Dedifferentiated amniotic fluid mesenchymal stem cell (primary cell): ENCODE data around the gene MAPK8IP1.
A peak's percentile ranks its signal among the peaks of the same experiment; 100 is the strongest.
"Not testable (repeated sequence)": the region's sequence is repeated elsewhere in the genome, so short reads cannot be mapped to it uniquely, and the experiment has no call there.

Experiments used
- DNase-seq: peaks from one replicate; pipeline ENCODE4 v3.0.0-alpha.2; 2016; ENCODE audit errors: extremely low spot score

Gene MAPK8IP1

DNA sequence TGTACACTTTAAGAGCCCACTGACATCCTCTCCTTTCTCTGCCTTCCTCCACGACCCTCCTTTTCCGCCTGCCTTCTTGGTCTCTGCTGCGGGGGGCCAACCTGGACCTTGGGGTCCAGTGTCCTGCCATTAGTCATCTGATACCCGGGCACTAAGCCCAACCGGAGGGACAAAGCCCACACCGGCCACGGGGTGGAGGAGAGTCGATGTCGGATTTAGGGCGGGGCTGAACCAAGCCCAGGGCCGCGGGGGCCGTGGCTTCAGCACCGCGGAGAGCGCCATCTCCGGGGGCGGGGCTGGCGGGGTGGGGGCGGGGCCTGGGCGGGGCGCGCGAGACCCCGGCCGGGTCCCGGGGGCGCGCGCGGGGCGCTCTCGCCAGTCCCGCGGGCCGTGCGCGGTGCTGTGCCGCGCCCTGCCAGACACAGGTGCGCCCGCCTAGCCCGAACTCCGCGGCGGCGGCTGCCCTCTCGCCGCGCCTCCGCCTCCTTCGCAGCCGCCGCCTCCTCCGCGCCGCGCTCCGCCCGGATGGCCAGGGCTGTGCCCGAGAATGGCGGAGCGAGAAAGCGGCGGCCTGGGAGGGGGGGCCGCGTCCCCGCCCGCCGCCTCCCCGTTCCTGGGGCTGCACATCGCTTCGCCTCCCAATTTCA lies at the start of gene MAPK8IP1:
MAPK8IP1 (plus strand) TSS at position 378 of the 647 bp plus-strand sequence; CDS start at position 548, 170 bp downstream.
- no peak for DNase-seq

DNA sequence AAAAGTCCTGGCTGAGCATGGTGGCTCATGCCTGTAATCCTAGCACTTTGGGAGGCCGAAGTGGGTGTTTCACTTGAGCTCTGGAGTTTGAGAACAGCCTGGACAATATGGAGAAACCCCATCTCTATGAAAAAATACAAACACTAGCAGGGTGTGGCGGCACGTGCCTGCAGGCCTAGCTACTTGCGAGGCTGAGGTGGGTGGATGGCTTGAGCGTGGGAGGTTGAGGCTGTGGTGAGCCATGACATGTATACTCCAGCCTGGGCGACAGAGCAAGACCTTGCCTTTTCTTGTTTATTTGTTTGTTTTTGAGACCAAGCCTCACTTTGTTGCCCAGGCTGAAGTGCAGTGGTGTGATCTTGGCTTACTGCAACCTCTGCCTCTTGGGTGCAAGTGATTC lies 46.2 kb upstream of the MAPK8IP1 start:
- no peak for DNase-seq

DNA sequence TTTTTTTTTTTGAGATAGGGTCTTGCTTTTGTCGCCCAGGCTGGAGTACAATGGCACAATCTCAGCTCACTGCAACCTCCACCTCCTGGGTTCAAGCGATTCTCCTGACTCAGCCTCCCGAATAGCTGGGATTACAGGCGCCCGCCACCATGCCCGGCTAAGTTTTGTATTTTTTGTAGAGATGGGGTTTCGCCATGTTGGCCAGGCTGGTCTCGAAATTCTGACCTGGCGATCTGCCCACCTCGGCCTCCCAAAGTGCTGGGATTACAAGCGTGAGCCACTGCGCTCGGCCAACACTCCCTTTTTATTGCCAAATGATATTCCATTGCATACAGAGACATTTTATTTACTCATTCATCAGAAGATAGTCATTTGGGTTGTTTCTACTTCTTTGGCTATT lies 45.2 kb upstream of the MAPK8IP1 start:
- DNase-seq = not testable (repeated sequence)

DNA sequence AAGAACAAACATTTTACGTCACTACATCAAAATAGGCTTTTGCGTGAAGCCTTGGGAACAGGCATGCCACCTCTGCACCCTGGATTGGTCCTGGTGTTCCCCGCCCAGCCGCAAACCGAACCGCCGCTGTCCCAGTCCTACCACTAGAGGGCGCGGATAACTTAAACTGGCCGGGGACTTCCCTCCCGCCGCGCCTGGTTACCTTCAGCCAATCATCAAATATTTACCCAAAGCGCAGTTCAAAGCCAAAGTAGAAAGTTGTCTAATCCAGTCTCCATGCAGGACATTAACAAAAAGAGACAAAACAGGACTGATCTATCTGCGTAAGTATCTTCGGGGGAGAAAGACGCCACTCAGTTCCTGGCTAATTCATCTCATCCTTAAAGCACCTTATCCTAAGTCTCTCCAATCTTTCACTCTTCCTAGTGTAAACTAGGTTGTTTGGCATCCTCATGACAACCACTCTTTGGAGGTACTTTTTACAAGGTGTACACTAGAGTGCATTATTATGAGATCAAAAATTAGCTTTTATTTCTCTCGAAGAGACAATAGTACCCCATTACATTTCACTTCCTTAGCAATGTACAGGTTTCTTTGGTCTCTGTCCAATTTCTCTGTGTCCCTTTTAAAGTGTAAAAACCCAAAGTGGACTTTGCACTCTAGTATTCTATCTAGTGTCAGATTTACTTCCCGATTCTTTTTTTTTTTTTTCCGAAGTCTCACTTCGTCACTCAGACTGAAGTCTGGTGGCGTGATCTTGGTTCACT lies 42.1 kb upstream of the MAPK8IP1 start:
- DNase-seq = peak; percentile 90

DNA sequence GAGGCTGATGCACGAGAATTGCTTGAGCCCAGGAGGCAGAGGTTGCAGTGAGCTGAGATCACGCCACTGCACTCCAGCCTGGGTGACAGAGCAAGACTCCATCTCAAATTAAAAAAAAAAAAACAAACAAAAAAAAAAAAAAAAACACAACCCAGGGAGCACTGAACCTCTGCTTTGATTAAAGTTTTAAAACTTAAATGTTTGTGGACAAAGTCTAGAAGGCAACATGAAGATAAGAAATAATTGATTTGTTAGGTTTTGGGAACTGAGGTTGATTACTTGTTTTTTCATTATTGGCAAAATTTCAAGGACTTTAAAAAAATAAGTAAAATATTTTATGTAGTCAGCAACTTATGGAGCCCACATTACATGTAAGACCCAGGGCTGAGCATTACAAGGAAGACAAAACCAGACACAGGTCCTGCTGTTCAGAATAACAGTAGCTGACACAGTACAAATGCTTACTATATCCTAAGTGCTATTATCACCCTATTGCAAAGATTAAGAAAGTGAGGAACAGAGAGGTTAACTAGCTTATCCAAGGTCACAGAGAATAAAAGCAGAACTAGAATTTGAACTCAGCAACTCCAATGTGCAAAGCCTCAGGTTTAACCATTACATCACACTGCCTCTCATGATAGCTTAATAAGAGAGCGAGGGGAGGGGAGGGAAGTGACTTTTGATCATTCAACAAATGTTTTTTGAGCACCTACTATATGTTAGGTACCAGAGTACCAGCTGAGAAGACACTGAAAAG lies 40.5 kb upstream of the MAPK8IP1 start:
- DNase-seq = no peak

DNA sequence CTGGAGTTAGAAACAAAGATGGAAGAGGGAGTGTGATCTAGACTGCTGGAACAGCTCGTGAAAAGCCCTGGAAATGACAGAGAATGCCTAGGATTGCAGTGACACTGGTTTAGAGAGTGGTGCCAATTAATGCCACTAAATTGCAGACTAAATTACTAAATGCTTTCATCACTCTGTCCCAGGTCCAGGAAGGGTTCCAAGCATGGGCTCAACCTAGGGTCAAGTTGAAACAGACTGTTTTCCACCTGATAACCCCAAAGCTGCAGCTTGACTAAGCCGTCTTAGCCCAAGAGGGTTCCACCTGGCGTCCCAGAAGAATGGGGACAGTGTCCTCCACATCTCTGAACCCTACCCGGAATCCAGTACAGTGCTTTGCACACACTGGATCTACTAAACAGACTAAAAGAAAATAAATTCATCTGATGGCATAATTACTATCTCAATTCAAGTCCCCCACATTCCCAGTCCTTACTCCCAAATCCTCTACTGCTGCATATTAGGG lies 39.2 kb upstream of the MAPK8IP1 start:
- no peak for DNase-seq

DNA sequence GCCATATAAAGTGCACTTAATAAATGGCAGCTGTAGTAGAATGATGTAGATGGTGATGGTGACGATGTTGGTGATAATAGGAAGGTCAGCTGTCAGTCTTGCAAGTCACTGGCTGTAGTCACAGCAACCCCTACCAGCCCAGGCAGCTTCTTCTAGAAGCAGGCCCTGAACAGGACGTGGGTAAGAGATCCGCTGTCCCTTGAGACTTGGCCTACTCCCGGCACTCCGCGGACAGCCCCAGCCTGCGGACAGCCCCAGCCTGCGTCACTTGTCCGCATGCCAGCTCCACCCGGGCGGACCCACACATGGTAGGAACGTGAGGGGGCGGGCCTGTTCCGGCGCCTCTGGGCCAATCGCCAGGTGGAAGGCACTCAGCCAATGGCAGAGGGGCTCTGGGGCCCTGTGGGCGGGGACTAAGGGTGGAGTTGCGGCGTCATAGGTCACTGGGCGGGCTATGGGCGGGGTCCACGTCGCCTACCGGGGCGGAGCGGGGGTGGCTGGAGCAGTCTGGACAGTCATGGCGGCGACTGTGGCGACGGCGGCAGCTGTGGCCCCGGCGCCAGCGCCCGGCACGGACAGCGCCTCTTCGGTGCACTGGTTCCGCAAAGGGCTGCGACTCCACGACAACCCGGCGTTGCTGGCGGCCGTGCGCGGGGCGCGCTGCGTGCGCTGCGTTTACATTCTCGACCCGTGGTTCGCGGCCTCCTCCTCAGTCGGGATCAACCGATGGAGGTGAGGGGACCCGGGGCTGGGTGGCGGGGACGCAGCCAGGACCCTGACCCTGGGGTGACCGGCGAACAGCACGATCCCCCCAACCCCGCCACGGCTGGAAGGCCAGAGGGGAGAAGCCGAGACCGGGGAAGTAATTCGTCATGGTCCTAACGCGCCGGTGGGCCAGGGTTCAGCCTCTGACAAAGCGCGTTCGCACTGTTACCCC lies 38.2 kb upstream of the MAPK8IP1 start, which contains the start of gene CRY2:
CRY2 (plus strand) TSS at position 502 of the 937 bp plus-strand sequence; CDS start at position 518, 16 bp downstream.
- DNase-seq = peak; percentile 96

DNA sequence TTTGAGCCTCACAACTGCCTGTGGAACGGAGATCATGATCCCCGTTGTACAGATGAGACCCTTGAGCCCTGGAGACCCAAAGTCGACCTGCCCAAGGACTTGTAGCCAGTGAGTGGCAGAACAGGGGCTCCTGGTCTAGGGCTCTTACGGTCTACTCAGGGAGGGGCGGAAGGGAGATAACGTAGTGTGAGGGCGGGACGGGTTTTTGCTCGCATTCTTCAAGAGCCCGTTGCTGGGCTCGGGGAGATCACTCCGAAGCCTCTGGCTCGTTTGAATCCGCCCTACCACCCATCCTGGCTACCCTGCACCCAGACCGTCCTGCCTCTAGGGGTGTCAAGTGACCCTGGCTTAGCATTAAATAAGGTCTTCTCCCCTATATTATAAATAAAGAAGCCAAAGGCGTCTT lies 37.5 kb upstream of the MAPK8IP1 start:
- peak; percentile 58 for DNase-seq

DNA sequence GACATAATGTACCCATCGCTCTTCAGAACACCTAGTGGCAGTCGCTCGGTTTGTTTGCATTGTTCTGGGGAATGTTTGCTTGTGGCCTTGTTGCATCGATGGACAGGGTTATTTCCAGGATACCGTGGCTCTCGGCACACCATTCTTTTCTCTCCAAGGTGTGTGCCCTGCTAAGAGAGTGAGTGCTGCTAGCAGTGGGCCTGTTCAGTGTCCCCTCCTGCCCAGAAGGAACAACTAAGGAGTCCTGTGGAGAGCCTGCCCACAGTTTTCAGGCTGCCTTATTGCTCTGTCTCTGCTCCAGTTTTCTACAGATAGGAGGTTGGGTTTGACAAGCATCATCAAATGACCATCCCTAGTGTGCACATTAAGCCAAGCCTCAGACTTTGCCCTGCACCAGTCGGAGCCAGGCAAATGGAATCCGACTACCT lies 36.8 kb upstream of the MAPK8IP1 start:
- no peak for DNase-seq

DNA sequence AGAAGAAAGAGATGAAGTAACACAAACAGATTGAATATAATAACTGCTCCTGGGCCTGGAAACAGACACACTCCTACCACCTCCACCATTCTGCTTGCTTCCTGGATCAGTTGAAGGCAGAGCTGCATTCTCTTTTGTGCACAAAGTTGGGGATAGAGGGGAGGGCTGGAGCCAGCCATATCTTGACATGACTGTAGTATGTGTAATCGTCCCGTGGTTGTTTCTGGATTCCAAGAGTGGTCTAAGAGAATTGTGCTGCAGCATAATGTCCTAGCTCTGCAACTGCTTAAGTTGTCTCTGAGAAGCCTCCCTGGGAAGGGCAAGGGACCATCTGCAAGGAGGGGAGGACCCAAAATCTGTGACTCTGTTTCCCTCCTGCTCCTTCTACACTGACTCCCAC lies 35.0 kb upstream of the MAPK8IP1 start:
- DNase-seq = no peak

DNA sequence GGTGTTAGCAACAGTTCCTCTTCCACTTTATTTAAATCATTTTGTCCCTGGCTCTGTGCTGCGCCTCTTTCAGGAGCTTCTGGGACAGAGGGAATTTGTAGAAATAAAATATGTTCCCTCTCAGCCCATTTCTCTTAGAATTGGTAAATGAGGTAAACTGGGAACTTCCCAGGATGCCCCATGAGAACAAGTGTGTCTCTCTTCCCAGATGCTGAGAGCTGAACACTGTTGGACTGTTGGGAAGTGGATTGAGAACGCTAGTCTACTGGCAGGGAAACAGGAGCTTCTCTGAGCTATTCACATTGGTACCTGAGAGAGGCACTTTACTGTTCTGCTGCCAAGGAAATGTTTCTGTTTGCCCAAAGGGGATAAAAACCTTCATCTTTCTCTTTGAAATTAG lies 34.2 kb upstream of the MAPK8IP1 start:
- no peak for DNase-seq

DNA sequence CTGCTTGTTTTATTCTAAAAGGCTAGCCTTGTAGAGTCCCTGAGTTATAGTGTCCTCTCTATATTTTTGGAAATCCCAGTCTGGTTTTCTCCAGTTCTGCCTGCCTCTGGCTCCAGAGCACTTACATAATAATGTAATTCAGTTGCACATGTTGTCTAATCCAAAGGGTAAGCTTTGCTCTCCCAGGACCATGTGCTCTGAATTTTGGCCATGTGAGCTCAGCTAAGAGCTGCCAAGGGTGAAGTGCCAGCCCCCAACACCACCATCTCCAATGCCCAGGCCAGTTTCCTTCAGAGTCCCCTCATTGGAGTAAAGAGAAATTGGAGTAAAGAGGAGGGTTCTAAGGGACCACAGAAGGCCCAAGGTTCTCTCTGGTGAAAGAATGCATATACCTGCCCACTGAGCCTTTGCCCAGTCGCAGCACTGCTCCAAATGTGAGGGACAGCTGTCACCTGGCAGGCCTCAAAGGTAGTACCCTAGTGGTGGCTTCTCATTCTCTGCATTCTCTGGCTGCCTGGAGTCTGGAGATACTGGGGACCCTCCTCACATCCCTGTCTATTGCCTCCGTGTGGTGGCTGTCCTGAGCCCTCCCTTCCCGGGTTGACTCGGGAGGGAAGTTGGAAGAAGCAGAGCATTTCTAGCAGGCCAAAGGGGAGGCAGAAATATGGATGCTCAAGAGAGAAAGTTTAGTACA lies 33.3 kb upstream of the MAPK8IP1 start:
- DNase-seq = no peak

DNA sequence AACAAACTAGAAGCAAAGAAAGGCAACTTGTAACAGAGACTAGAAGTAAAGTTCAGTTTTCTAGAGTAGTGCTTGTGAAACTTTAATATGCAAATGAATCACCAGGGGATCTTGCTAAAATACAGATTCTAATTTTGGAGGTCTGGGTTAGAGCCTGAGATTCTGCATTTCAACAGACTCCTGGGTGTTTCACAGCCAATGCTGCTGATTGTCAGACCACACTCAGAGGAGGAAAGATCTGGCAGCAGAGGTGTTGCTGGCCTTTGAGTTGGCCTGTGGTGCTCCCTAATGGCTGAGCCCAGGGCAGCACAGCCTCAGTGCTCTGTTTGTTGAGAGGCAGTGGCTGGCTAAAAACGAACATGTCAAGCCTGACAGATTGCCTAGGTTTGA lies 32.7 kb upstream of the MAPK8IP1 start:
- no peak for DNase-seq

DNA sequence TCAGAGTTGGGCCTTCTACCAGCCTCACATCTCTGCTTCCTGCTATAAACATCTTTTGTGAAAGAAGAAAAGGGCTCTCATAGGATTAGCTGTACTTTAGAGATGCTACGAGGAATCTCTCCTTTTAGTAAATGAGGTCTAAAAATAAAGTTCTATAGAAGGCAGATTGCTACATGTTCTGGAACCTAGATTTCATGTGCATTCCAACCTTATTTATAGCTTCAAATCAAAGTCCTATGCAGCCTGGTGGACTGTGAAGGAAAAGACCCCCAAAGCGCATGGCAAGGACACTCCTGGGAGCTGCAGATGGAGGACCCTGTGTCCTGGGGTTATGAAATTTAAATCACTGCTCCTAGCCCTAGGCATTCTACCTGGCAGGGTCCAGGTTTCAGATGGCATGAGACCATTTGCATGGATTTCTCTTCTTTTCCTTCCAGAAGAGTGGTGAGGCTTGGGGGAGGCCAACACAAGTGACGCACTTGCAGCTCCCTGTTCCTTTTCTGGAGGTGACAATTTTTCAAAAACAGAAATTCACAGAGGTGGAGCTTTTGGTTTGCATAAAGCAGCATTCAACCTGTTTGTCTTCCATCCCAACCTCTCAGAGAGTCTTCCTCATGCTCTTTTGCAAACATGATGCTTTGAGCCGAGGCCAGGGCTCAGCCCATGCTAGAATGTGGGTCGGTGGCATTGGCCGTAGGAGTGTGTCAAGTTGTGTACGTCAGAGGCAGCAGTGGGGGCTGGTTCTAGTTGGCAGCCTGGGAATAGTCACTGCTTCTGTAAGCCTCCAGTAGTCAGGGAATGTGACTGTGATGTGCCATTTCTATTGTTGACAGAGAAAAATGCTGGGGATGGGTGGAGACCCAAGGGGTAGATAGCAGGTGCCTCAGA lies 31.9 kb upstream of the MAPK8IP1 start:
- no peak for DNase-seq

DNA sequence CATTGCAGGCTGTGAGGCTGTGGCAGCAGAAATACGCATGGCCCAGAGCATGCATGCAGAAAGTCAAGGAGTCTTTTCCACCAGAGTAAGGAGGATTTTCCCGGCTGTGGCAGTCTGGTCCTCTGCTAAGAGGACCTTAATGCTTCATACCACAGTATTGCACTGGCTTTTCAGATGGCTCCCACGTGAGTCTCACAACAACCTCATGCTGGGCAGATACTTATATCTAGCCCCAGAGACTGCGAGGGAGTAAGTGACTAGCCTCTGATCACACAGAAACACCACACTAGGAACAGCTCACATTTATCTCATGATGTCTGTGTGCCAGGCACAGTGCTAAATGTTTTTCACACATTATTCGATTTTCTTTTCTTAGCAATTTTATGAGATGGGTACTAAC lies 30.1 kb upstream of the MAPK8IP1 start:
- no peak for DNase-seq

DNA sequence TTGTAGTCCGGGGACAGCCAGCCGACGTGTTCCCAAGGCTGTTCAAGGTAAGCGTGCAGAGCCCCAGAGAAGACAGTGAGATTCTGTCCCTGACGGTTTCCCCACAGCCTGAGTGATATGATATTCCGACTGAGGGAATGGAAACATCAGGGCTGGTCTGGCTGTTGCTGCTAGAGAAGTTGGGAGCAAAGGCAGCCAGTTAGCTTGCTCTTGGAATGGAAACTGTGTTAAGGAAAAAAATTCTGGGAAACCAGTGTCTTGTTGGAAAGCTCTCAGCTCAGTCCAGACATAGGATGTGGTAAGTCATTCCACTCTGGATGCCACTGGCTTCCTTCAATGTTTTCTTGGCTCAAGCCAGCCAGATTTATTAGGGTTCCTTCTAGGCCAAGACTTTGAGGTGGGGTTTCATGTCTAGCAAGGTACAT lies 29.4 kb upstream of the MAPK8IP1 start:
- DNase-seq = no peak

DNA sequence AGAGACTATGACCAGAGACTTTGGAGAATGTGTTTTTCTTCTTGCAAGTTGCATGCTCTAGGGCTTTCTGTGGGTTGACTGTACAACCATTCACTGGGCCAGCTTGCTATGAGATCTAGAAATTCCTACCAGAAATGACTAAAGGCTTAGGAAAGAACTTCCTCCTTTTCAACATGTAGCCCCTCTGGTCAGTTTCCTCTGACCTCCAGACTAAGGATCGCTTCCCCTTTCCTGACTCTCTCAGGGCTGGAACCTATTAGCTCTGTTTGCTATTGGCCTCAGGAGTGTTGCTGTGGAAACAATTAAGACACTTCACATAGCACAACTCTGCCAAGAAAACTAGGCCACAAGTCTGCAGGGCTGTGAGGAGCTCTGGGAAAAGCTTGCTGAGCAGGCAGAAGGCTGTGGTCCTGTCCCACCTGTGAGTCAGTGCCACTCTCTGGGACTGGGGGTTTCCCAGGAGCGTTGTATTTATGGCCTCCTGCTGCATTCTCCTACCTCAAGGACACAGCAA lies 27.4 kb upstream of the MAPK8IP1 start:
- peak; percentile 86 for DNase-seq

DNA sequence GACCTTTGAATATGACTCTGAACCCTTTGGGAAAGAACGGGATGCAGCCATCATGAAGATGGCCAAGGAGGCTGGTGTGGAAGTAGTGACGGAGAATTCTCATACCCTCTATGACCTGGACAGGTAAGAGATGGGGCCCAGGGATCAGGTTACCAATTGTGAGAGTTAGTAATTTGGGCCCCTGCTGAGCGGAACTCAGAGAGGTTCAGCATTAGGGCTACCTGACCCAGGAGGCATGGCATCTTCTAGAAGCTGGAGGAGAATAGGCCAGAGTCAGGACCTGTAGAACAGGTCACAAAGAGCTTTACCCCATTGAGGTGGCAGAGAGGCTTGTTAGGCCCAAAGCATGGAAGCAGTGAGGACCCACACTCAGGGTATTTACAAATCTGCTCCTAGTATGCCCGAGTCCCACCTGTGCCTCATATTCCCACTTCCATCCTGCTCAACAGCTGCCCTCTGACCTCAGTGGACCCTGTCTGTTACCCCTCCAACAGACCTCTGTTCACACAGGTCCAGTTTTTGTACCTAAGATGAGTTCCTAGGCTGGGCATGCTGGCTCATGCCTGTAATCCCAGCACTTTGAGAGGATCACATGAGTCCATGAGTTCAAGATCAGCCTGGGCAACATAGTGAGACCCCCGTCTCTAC lies 26.6 kb upstream of the MAPK8IP1 start:
- DNase-seq = no peak

DNA sequence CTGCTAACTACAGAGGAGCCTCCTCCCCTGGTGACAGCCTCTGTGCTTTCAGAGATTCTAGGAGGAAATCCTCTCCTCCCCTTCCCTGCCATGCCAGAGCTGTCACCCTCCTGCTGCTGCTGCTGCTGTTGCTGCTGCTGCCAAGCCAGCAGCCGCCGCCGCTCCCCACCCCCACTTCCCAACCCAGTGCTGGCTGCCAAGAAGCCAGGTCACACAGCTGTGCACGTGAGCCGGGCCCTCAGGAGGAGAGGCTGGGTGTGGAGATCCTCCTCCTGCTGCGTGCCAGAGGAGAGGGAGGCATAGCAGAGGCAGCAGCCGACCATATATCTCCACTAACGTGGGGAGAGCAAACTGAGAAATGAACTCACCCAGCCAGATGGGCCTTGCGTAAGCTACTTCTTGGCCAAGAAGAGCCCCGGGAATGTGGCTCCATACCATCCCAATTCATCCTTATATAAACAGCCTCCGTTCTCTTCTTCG lies 25.8 kb upstream of the MAPK8IP1 start:
- peak; percentile 96 for DNase-seq
